Stimulated activated CD8-positive, alpha-beta memory T cell treated with anti-CD3 and anti-CD28 coated beads, Interleukin-12 subunit alpha, Interleukin-12 subunit beta, amount 100 ng/mL, for 4 hours (primary cell): ENCODE data around the gene CCDC80.

Experiments used
- DNase-seq: peaks from one replicate; pipeline ENCODE4 v3.0.0-alpha.2; 2020; ENCODE audit warnings: low read depth

The CCDC80 gene

DNA sequence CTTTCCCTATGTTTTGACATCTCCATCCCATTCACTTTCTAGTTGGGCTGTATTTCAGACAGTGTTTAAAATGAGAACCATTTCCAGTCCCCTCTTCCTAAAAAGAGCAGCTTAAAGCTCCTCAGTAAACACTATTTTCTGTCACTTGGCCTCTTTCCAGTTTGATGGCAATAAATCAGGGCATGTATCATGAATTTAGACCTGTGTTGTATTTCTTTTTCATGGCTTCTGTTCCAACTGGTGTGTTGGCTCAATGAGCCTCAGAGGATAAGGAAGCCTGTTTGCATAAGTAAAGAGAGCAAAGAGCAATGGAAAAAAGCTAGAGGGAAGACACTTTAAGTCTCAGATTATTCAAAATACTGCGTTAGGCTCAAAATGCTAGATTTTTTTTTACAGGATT is 7.2 kb downstream of the CCDC80 start:
- DNase-seq, result no peak

DNA sequence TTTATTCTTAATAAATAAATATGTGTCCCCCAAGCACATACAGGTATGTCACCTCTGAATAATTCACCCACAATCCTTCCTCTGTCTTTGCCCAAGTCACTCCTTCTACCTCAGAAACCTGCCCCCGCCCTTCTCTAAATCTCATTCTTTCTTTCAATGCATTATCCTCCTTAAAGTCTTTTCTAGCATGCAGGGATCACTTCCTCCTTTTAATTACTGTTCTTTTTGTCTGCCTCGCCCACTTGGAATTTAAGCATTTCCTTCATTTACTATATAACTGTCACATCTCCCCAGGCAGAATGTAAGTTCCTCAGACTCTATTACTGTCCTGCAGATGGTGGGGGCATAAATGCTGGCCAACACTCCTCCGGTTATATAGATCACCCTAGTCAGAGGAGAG is 7.8 kb downstream of the CCDC80 start:
- DNase-seq, result no peak

DNA sequence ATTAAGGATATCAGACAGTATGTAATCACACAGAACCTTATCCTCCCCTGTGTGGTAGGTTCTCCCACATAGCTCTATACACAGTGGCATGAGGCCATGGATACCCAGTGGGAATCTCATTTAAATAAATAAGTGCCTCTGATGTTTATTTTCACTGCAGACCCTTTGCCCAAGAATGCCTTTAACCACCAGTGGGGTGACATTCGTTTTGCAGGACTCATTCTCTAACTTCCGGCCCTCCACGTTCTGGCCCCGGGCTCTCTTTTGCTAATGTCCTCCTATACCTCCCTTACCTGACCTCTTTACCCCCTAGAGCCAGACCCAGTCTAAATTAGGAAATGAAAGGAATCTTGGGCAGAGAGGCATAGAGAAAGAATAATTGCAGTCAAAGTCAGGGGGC is 8.3 kb downstream of the CCDC80 start:
- no peak for DNase-seq

DNA sequence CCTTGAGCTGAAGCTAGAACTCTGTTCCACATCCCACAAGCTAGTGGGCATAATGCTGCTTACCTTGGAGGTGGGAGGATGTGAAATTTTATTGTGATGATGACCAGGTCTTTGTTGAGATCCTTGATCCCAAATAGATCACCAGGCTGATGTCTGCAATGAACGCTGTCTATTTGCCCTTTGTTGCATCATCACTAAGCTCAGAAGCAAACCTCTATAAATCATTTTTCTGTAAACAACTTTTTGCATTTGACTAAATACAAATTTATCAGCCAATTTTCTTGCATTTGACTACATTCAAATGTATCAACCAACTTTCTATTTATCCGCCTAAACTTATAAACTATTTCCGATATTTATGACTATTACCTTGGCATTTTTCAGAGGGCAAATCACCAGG is 9.7 kb downstream of the CCDC80 start:
- DNase-seq, result no peak

DNA sequence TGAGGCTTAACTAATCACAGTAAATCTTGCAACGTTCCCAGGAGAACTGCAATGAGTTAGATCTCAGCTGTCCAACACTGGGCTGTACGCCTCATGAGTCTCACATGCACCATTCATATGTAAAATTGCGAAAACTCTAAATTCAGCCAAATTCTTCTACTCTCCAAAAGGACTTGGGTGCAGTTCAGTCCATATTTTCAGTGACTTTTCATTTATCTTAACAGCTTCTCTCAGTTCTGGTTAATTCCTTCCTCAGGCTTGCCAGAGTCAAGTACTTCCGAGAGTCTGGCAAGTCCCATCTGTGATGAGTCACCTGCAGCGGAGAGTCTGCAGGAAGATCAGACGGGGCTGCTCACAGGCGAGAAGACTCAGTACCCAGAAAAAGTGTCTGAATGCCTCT is 11.5 kb downstream of the CCDC80 start:
- no peak for DNase-seq

DNA sequence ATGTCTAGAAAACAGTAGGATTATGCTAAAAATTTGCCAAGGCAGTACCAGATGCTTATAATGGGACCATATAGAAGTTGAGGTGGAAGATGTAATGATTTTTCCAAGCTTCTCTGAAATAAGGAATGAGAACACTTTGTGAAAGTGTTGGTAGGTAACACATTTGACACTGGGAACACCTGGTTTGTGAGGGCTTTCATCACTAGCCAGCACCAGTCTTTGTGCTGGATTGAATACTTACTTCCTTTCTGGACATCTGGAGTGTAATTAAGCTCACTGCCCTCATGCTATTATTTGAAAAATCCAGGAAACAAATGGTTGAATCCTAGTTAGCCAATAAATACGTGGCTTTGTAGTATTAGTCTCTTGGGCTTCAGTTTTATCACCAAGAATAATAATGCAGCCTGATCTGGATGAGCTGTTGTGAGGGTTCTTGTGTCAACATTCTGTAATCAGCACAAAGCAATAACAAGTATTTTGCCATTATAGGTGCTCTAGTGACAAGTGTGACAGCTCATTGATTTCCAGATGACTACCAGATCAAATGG is 12.9 kb downstream of the CCDC80 start:
- no peak for DNase-seq

DNA sequence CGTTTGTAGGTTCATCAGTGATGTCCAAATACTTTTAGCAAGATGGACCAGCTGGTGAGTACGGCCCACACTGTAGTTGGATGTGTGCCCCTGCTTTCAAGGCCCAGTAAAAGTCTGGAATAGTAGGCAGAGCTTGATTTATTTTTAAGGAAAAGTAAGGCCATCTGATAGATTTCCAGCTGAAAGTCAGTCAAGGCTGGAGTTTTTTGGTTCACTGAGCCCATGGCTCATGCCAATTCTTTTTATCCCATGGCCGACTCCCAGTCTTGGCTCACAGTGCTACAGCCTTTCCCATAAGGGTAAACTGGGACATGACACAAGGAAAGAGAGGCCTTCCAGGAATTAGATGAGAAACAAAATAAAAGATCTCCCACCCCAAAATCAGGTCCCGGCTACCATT is 13.5 kb downstream of the CCDC80 start:
- no peak for DNase-seq

DNA sequence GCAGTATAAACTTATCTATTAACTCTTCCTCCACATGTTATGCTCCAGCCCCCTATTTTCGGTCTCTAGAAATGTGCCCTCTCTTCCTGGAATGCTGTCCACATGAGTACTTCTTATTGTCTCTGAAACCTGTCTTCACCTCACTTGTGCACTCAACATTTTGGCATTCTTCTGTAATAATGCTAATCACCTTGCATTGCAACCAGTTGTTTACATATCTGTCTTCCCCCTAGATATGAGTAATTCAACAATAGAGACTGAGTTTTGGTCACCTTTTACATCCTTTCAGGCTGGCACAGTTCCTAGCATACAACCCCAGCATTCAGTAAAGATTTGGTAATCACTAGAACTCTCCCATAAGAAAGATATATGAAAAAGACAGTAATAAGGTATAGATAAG is 17.2 kb downstream of the CCDC80 start:
- no peak for DNase-seq

DNA sequence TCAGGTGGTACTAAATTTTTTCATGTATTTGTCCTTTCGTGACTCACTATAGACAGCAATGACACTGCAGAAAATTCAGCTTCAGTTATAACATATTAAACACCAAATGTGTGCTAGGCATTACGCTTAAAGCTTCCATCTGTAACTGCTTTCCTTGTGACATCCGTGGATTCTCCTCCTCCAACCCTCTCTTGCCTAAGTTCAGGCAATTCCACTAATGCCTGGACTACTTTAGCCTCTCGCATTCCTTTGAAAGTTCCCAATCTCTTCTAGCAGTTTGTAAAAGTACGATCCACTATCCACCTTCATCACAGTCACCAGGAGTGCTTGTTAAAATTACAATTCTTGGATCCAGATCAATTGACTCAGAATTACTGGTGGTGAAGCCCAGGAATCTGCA is 17.7 kb downstream of the CCDC80 start:
- DNase-seq, result no peak

DNA sequence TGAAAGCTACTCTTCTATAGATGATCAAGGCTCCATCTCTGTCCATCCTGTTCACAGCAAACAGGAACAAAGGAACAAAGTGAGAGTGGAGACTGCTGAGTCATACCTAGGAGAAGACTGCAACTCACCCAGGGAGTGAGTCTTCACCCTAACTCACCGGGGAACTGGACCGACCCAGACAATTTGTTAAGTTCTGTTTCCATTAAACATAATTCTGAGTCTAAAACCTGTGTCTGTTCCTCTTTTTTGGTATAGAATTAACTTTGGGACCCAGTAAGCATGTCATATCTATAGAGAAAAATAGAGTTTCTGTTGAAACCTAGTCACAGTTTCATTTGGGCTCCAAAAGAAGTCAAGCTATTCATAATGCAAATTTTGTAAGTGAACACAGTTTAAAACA is 21.6 kb downstream of the CCDC80 start:
- no peak for DNase-seq

DNA sequence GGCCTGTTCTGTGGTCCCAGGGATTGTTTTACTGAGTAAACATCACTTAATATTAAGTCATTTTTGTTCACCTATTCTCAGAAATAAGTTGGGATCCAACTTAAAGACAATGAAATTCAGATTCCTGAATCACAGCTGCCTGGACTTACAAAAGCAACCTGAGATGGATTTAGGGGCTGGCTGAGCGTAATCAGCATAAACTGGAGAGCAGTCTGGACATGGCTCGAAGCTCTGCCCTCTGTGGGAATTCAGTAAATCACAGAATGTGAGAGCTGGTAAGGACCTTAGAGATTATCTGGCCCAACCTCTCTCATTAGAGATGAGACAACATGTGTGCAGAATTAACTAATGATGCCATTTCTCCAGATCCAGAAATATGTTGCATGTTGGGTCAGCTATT is 23.7 kb downstream of the CCDC80 start:
- DNase-seq, result no peak

DNA sequence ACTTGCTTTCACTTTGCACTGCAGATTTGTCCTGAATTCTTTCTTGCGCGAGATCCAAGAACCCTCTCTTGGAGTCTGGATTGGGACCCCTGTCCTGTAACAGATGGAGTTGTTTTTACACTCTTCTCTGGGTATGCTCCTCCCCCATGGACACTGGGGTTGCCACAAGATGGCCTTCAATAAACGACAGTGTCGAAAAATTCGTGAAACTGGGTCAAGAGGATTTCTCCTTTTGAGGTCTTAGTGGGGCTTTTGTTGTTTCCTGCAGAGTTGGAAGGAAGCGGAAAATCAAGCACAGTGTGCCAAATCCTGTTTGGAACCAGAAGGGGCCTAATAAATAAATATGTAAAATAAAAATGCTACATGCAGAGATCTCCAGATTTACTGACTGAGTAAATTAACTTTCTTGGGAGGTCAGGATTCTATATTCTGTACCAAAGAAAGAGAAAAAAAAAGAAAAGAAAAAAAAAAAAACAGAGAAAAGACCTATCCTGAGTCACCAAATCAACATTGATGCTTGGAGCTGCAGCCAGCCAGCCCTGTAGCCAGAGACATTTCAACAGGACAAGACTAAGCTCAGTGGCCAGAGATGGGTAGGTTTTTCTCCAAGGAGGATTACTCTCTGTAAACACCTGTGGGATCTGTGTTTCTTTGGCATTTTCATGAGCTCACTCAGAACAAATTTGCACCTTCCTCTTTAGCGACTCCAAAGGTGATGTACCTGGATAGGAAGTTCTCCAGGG is 24.8 kb downstream of the CCDC80 start:
- no peak for DNase-seq

DNA sequence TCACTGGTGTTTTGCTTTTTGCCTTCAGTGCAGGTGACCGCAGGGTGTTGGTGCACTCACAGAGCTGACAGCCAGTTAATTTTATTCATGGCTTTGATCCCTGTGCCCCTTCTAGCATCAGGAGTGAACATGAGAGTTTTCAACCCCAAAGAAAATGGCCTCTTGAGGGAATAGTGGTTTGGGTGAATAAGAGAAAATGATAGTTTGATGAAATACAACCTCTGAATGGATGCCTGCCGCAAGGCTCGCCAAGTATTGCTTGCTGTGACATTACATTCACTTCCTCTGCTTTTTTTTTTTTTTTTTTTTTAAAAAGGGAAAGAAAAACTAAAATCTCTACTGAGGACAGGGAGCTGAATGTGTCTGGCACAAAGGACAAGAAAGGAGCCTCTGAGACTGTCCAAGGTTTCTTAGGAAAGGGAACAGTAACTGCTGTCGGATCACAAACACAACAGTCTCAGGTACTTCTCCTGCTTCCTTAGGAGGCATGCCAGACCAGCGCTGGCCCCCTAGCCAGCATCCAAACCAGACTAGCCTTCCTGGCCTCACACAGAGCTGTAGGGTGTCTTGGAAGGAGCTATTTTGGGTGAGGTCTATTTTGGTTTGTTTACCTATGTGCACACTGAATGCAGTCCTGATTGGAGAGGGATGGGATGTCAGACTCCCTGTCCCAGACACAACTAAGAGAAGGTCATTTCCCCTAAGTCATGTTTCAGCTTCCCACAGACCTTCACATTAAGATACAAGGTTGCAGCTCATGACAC is 29.0 kb downstream of the CCDC80 start:
- no peak for DNase-seq

DNA sequence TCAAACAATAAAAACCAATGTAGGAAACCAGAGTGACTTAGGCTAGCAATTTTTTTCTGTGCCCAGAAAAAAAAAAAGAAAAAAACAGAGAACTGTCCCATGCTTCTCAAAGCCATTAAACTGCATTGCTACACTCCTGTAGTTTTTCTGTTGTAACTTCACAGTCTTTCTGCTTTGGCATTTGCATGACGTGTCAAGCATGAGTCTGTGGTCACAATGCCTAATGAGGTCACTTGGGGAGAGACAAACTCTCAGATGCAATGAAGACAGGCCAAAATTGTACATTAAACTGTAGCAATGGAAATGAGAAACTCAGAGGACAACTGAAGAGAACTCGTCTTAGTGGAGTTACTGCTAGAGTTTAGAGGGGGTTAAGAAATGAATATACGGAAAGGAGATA is 30.8 kb downstream of the CCDC80 start:
- no peak for DNase-seq

DNA sequence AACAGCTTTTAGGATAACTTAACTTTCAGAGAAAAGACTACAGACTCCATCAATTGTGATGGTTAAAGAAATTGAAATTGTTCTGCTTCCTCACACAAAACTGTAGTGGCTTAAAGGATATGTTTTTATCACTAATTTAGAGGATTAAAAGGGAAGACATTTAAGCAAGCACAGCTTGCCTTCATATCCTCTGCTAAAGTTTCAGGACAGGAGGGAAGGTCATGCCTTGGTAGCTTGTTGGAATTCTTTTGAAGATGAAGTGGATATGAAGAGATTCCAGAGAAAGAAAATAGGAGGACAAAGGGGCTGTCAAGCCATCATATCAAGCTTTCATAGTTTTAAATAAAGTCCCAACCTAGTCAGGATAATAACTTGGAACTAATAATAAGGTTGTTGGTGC is 33.1 kb downstream of the CCDC80 start:
- no peak for DNase-seq

DNA sequence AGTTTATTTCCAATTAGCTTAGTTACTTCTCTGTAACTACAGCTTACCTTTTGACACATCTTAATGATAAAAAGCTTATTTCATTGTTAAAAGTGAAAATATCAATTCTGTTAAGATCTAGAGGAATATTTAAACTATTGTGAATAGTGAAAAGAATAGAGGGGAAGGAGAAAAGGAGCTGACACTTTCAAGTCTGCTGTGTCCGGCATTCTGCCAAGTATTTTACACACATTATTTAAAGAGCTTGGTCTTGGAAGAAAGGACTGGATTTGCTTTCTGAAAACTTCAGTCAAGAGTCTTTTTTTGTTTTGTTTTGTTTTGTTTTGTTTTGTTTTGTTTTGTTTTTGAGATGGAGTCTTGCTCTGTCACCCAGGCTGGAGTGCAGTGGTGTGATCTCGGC is 34.8 kb downstream of the CCDC80 start:
- DNase-seq, result no peak

DNA sequence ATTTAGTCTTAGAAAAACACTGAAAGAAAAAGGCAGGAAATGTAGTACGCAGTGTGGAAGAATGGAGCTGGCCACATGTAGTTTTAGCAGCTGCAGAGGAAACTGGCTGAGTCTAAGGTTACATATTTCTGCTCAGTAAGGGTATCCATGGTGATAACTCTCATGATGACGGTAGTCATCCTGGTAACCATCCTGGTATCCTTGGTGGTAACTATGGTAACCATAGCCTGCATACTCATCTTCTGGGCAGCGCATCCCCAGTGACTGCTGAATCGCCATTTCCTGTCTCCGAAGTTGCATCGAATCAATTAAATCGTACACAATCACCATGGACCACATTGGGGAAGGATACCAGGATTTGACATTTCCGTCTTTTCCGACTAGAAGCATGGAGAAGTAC is 35.7 kb downstream of the CCDC80 start:
- no peak for DNase-seq

DNA sequence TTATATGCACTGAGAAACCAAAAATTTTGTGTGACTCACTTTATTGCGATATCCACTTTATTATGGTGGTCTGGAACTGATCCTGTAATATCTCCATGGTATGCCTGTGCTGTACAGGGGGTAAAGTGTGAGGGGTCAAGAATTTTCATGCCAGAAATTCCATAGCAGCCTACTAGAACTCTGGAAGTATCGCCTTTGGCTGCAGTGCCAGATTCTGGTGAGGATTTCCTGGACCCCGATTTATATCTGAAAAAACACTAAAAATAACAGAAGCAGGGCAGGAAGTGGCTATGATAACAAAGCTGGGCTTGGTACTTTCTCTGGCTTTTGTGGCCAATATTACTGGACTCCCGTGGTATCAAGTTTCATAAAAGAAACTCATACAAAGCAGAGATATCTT is 36.4 kb downstream of the CCDC80 start:
- no peak for DNase-seq

DNA sequence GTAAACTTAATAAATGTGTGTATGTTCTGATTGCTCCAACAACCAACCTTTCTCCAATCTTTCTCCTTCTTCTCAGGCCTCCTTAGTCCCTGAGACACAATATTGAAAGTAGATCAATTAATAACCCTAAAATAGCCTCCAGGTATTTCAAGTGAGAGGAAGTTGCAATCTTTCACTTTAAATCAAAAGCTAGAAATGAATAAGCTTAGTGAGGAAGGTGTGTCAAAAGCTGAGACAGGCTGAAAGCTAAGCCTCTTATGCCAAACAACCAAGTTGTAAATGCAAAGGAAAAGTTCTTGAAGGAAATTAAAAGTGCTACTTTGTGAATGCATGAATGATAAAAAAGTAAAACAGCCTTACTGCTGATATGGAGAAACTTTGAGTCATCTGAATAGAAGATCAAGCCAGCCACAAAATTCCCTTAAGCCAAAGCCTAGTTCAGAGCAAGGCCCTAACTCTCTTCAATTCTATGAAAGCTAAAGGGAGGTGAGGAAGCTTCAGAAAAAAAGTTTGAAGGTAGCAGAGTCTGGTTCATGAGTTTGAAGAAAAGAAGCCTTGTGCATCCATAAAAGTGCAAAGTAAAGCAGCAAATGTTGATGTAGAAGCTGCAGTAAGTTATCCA is 38.6 kb downstream of the CCDC80 start:
- DNase-seq, result no peak

DNA sequence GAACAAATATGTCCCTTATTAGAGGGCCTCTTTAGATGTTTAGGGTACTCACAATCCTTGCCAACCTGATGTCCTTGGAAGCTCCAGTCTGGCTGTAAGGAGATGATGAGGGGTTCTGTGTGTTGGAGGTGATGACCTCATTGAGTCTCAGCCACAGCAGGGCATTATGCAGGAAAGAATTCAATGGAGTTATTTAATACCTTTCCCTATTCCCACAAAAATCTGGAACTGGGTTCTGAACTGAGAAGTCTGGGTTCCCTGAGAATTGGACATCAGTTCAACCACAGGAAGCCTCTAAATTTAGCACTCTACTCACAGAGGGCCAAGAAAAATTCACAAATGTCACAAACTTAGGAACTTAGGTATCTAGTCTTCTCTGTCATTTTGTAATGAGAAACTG is 42.2 kb downstream of the CCDC80 start:
- DNase-seq, result no peak

DNA sequence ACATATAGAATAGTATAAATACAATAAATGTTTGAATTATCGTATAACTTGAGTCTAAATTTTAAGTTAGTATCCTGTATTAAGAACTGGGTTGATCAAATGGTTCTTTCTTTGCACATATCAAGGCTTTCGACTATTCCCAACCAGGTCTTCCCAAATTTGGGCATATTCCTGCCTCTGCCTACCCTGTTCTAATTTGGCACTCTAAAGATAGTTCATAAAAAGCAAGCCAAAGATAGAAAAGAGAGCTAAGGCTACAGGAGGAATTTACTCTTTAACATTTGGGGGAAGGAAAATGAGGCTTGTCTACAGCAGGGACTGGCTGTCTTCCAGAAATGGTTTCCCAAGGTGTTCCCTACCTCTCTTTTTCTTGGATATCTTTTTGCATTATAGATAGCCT is 43.0 kb downstream of the CCDC80 start:
- no peak for DNase-seq

DNA sequence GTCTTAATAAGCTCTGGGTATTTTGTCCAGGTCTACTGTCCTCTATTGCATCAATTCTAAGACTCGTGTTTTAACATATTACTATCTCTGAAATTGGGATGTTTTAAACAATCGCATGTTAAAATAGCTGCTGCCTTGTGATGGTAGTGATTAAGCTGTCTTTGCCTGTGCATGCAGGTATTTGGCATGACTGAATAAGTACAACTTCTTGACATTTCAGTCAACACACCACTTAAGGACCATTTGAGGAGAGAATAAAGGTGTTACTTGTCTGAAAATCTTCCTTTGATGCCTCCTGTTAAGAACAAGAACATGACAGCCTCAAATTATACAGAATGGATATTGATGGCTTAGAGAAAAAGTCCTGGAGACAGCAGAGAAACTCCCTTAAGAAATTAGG is 46.1 kb downstream of the CCDC80 start:
- no peak for DNase-seq

DNA sequence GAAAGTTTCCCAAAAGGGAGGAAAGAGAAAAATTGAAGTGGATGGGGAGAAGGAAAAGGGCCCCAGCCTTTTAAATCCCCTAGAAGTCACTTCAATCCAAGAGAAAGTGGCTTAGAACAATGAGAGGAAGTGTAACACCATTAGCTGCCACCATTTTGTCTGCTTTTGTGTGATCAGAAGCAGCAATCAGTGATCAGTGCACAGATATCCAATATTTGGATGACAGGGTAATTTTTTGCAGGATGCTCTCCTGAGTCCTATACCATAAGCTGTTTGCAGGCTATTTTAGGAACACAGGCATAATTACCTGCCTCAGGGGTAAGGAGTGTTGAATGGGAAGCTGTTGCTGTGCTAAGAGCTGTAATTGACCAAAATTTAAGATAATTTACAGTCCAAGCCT is 47.7 kb downstream of the CCDC80 start:
- no peak for DNase-seq
